H1 (cell line): ENCODE measurements around the gene GRM8. TPM values are rescaled to one million over a fixed set of nuclear protein-coding genes. Genes with fewer than 3 reads are reported as not detected.
A peak's percentile ranks its signal among the peaks of the same experiment; 100 is the strongest.

Experiments used
- CTCF ChIA-PET: fragments of 300-600 bp; sonication (Branson Sonifier 250); formaldehyde crosslinking; loops from one replicate; lab custom pipeline; 2021; ENCODE audit not compliant: partially characterized antibody; lab: Charles Lee
- POLR2A ChIA-PET: fragments of 300-600 bp; sonication (Branson Sonifier 250); formaldehyde crosslinking; loops from one replicate; lab custom pipeline; 2021; ENCODE audit warnings: inconsistent platforms; ENCODE audit not compliant: partially characterized antibody; lab: Charles Lee
- DNase-seq, 2 experiments: peaks; one replicate each; pipeline versions ENCODE4 v3.0.0 to v3.0.0-alpha.2; 2010 to 2022; ENCODE audit warnings: low spot score in 2 of 2, low read depth in 1 of 2, mixed read lengths in 1 of 2
- FAIRE-seq: peaks from 2 replicates; lab custom pipeline; 2011; peaks lifted over from hg19 to GRCh38; lab: Jason Lieb, UNC
- H2AFZ ChIP-seq: 2 replicates; pipeline ENCODE4 v1.8.1; 2012; ENCODE audit warnings: low read length, inconsistent platforms
- H2AK5ac ChIP-seq: 2 replicates; pipeline ENCODE4 v1.6.1; 2013; ENCODE audit warnings: low read depth, low read length
- H2BK120ac ChIP-seq: replicated peaks from 2 replicates; pipeline ENCODE3; 2013; ENCODE audit warnings: low read depth, low read length, inconsistent platforms
- H2BK12ac ChIP-seq: 2 replicates; pipeline ENCODE4 v1.6.1; 2013; ENCODE audit warnings: low read depth, low read length
- H2BK15ac ChIP-seq: 2 replicates; pipeline ENCODE4 v1.6.1; 2013; ENCODE audit warnings: low read length
- H2BK20ac ChIP-seq: 2 replicates; pipeline ENCODE4 v1.6.1; 2013; ENCODE audit warnings: low read length
- H2BK5ac ChIP-seq: 2 replicates; pipeline ENCODE4 v1.6.1; 2013; ENCODE audit warnings: low read depth, low read length
- H3K14ac ChIP-seq: 2 replicates; pipeline ENCODE4 v1.6.1; 2013; ENCODE audit warnings: inconsistent platforms; ENCODE audit not compliant: insufficient read length
- H3K18ac ChIP-seq: 2 replicates; pipeline ENCODE4 v1.6.1; 2013; ENCODE audit warnings: low read length; ENCODE audit errors: extremely low read depth
- H3K23ac ChIP-seq: 2 replicates; pipeline ENCODE4 v1.6.1; 2013; ENCODE audit warnings: inconsistent platforms; ENCODE audit not compliant: insufficient read length
- H3K23me2 ChIP-seq: 2 replicates; pipeline ENCODE4 v1.6.1; 2013; ENCODE audit warnings: low read depth, low read length
- H3K27ac ChIP-seq: 2 replicates; pipeline ENCODE4 v1.6.1; 2011; ENCODE audit warnings: low read depth, low read length, inconsistent platforms
- H3K27me3 ChIP-seq, 4 experiments: replicated peaks in 1 of 4; 1 replicate in 1 of 4; 2 replicates in 3 of 4; pipeline versions ENCODE4 v1.6.1 to v1.8.1; 2011 to 2013; ENCODE audit warnings: low read length in 3 of 4, mild to moderate bottlenecking in 3 of 4, inconsistent platforms in 2 of 4, mixed read lengths in 2 of 4, moderate library complexity in 1 of 4; ENCODE audit not compliant: control insufficient read depth in 3 of 4, insufficient read depth in 3 of 4; ENCODE audit errors: extremely low read depth in 1 of 4
- H3K36me3 ChIP-seq, 4 experiments: 2 replicates each; pipeline versions ENCODE4 v1.6.1 to v1.8.1; 2011 to 2013; ENCODE audit warnings: mild to moderate bottlenecking in 4 of 4, low read length in 3 of 4, moderate library complexity in 2 of 4, control low read depth in 1 of 4, inconsistent platforms in 1 of 4; ENCODE audit not compliant: insufficient read depth in 4 of 4, control insufficient read depth in 2 of 4
- H3K4ac ChIP-seq: replicated peaks from 2 replicates; pipeline ENCODE3; 2013; ENCODE audit warnings: low read length, low read depth, mixed read lengths, inconsistent platforms; ENCODE audit not compliant: insufficient read length
- H3K4me1 ChIP-seq, 4 experiments: replicated peaks in 1 of 4; 1 replicate in 1 of 4; 2 replicates in 3 of 4; pipeline versions ENCODE4 v1.6.1 to v1.8.1; 2011 to 2013; ENCODE audit warnings: low read length in 3 of 4, inconsistent platforms in 2 of 4, mixed read lengths in 1 of 4; ENCODE audit not compliant: insufficient read depth in 4 of 4, control insufficient read depth in 3 of 4
- H3K4me2 ChIP-seq, 2 experiments: 2 replicates each; pipeline versions ENCODE4 v1.6.1 to v1.8.1; 2011 to 2013; ENCODE audit warnings: low read depth in 2 of 2, low read length in 2 of 2, control low read depth in 1 of 2, inconsistent platforms in 1 of 2, mild to moderate bottlenecking in 1 of 2; ENCODE audit not compliant: insufficient read depth in 1 of 2
- H3K4me3 ChIP-seq, 4 experiments: fragments of 200-600, 300-600 bp in 1 of 4; sonication (generic), shearing (Covaris generic), sonication (Bioruptor Twin) in 1 of 4; 2 replicates each; pipeline versions ENCODE4 v1.5.1 to v1.8.1; 2011 to 2016; ENCODE audit warnings: low read length in 4 of 4, low read depth in 3 of 4, control low read depth in 2 of 4, inconsistent platforms in 2 of 4, mild to moderate bottlenecking in 2 of 4, mixed read lengths in 1 of 4, moderate library complexity in 1 of 4; ENCODE audit not compliant: insufficient read depth in 2 of 4; ENCODE audit errors: extremely low read depth in 1 of 4
- H3K56ac ChIP-seq: replicated peaks from 2 replicates; pipeline ENCODE3; 2013; ENCODE audit warnings: low read depth, mild to moderate bottlenecking, mixed read lengths, low read length, inconsistent platforms; ENCODE audit not compliant: insufficient read length
- H3K79me1 ChIP-seq: 2 replicates; pipeline ENCODE4 v1.6.1; 2013; ENCODE audit warnings: low read depth, low read length, control low read depth
- H3K79me2 ChIP-seq, 2 experiments: 2 replicates each; pipeline versions ENCODE4 v1.6.1 to v1.8.1; 2012 to 2013; ENCODE audit warnings: low read length in 2 of 2, mild to moderate bottlenecking in 2 of 2, inconsistent platforms in 1 of 2; ENCODE audit not compliant: insufficient read depth in 2 of 2, control insufficient read depth in 1 of 2
- H3K9ac ChIP-seq, 4 experiments: replicated peaks in 1 of 4; 1 replicate in 1 of 4; 2 replicates in 3 of 4; pipeline versions ENCODE4 v1.6.1 to v1.8.1; 2011 to 2013; ENCODE audit warnings: low read depth in 3 of 4, low read length in 3 of 4, control low read depth in 2 of 4, mild to moderate bottlenecking in 2 of 4, moderate library complexity in 2 of 4, inconsistent platforms in 1 of 4; ENCODE audit errors: extremely low read depth in 1 of 4
- H3K9me3 ChIP-seq, 2 experiments: 2 replicates each; pipeline versions ENCODE4 v1.6.1 to v1.8.1; 2012 to 2013; ENCODE audit warnings: mild to moderate bottlenecking in 2 of 2, moderate library complexity in 2 of 2, control low read depth in 1 of 2, inconsistent platforms in 1 of 2, low read depth in 1 of 2, low read length in 1 of 2, mixed read lengths in 1 of 2; ENCODE audit not compliant: insufficient read depth in 2 of 2
- H4K20me1 ChIP-seq, 2 experiments: replicated peaks in 1 of 2; 2 replicates each; pipeline versions ENCODE3 to v1.8.1; 2011 to 2013; ENCODE audit warnings: inconsistent platforms in 2 of 2, low read length in 2 of 2, mild to moderate bottlenecking in 1 of 2; ENCODE audit not compliant: insufficient read depth in 2 of 2, control insufficient read depth in 1 of 2
- H4K5ac ChIP-seq: 2 replicates; pipeline ENCODE4 v1.6.1; 2013; ENCODE audit warnings: low read length, low read depth, mixed read lengths, inconsistent platforms; ENCODE audit not compliant: insufficient read length
- H4K8ac ChIP-seq: 2 replicates; pipeline ENCODE4 v1.8.0; 2013; ENCODE audit warnings: mild to moderate bottlenecking, moderate library complexity, low read length, inconsistent platforms; ENCODE audit not compliant: insufficient read depth; ENCODE audit errors: extremely low read depth
- H4K91ac ChIP-seq: replicated peaks from 2 replicates; pipeline ENCODE3; 2013; ENCODE audit warnings: low read length, mixed read lengths, inconsistent platforms; ENCODE audit not compliant: insufficient read length
- ASH2L ChIP-seq: fragments of 200-600, 300-600 bp; sonication (generic); IDR thresholded peaks from one replicate; pipeline ENCODE4 v1.7.1; 2017; ENCODE audit warnings: low read length
- TEAD4 ChIP-seq: IDR thresholded peaks from 2 replicates; pipeline ENCODE4 v1.6.1; 2012; ENCODE audit warnings: low read depth, low read length, inconsistent platforms, mixed read lengths
- WGBS, 2 experiments: shearing (Covaris generic) in 1 of 2; methylation state at CpG; one replicate each; pipeline versions ENCODE4 v1.1.6 to v1.1.7; 2013 to 2015; ENCODE audit warnings: low lambda C conversion rate in 2 of 2, mixed read lengths in 2 of 2, inconsistent platforms in 1 of 2, low coverage in 1 of 2, missing lambda C conversion rate in 1 of 2; ENCODE audit not compliant: insufficient replicate concordance in 2 of 2, insufficient coverage in 1 of 2, insufficient read length in 1 of 2; ENCODE audit errors: extremely low coverage in 1 of 2, missing lambda C conversion rate in 1 of 2; 5-methylcytosine and 5-hydroxymethylcytosine counted together
- polyA plus RNA-seq, 7 experiments: library from polyadenylated mRNA; depleted of rRNA in 3 of 7; stranded (reverse) in 5 of 7; unstranded in 2 of 7; fragments of >200 nt in 5 of 7; fragments of 200-250 nt in 2 of 7; gene quantifications; 1 replicate in 5 of 7; 2 replicates in 1 of 7; 4 replicates in 1 of 7; pipeline versions ENCODE4 v1.2.1 to v1.2.3, GENCODE V29; 2011 to 2013; ENCODE audit warnings: missing spikeins in 2 of 7, mixed read lengths in 2 of 7
- total RNA-seq: library from RNA; stranded (reverse); fragmentation: NEBNext Ultra II Directional; extraction: Animal tissue kit (Norgen Biotek cat#: 25700); gene quantifications from 2 replicates; pipeline ENCODE4 v1.2.1, GENCODE V29; 2021

GRM8 gene
- total and polyA plus RNA-seq, 2 of the 8 experiments (the other 6 are each of a cell fraction or from before 2014, with no cell fraction given) = 2.6 to 2.8 TPM

- Histone ChIP-seq H3K4ac (no peak overlapping the region), H2BK20ac (no peak overlapping the region), H4K8ac (no peak overlapping the region), H3K23me2 (no peaks in the 10 kb centered on the region), H3K9me3 (no peaks in the 10 kb centered on the region; a peak in 1 of 4 replicates), H3K79me1 (no peaks in the 10 kb centered on the region), H3K27ac (no peak overlapping the region), H3K56ac (no peak overlapping the region), H2BK12ac (no peak overlapping the region), H2BK15ac (no peak overlapping the region), H3K18ac (no peak overlapping the region), H4K91ac (no peak overlapping the region), H2BK120ac (no peak overlapping the region), H3K36me3 (no peaks in the 10 kb centered on the region), H3K9ac (no peak overlapping the region), H3K4me3 (no peak overlapping the region), H4K20me1 (no peaks in the 10 kb centered on the region), H3K4me2 (no peak overlapping the region), H3K27me3 (no peaks in the 10 kb centered on the region), H3K14ac (no peak overlapping the region), H2BK5ac (no peak overlapping the region), H3K23ac (no peak overlapping the region), H2AK5ac (no peak overlapping the region), H3K79me2 (no peaks in the 10 kb centered on the region), H3K4me1 (peaks cover 5 to 7% (median 7%) of the 10 kb centered on the region in 4 experiments; a peak in 6 of 7 replicates), H4K5ac (no peak overlapping the region), H2AFZ (no peak overlapping the region)
- 63% methylated on average over 1 of the region's 1 CpG; no CpG with 5 or more reads in 1 of the 2 experiments for WGBS, 2 experiments
- CTCF ChIA-PET = interaction anchor here (2.2 kb wide), 1 partner anchor 10 kb away, joined by 7 read pairs; no protein-coding TSS in a partner anchor
- POLR2A ChIA-PET = no interaction called here
- no peak for DNase-seq
- FAIRE-seq = peak; percentile 88
- TF ChIP-seq ASH2L (no peak), TEAD4 (peak; percentile 49; the same call in 1 of the 2 replicates)
These were observed 563.7 kb downstream of the GRM8 start for GRCh38 chr7:126689037-126689436.
